K562 (cell line): ENCODE measurements around the gene NKX2-1. TPM values are rescaled to one million over a fixed set of nuclear protein-coding genes. Genes with fewer than 3 reads are reported as not detected.

Source experiments
- CBX8 ChIP-seq: fragments of 200-600 bp; sonication (generic); IDR thresholded peaks from 2 replicates; pipeline ENCODE4 v1.6.1; 2012; ENCODE audit warnings: borderline replicate concordance, mixed run types, low read depth, mild to moderate bottlenecking, moderate library complexity, mixed read lengths, low read length, control low read depth, inconsistent platforms; ENCODE audit not compliant: poor library complexity, severe bottlenecking; ENCODE audit errors: extremely low read depth
- CREBBP ChIP-seq: IDR thresholded peaks from one replicate; pipeline ENCODE4 v1.6.1; 2012; ENCODE audit warnings: low read depth, mild to moderate bottlenecking, control low read depth, inconsistent platforms, low read length
- HSF4 ChIP-seq: fragments of 250-450 bp; sonication (Bioruptor Pico); IDR thresholded peaks from 2 replicates; pipeline ENCODE4 v2.1.2; 2022; ENCODE audit warnings: mild to moderate bottlenecking, moderate library complexity, borderline replicate concordance
- IRF1 ChIP-seq: sonication (generic); formaldehyde crosslinking; IDR thresholded peaks from 2 replicates; pipeline ENCODE4 v1.8.0; 2022; ENCODE audit warnings: missing genetic modification reagents, mild to moderate bottlenecking, borderline replicate concordance
- SRSF3 ChIP-seq: fragments of 200-400 bp; formaldehyde crosslinking; IDR thresholded peaks from 2 replicates; pipeline ENCODE4 v1.6.1; 2016; ENCODE audit warnings: mild to moderate bottlenecking, low read length, moderate library complexity; ENCODE audit not compliant: insufficient read depth
- ZBTB7A ChIP-seq: IDR thresholded peaks from 2 replicates; pipeline ENCODE4 v1.6.1; 2011; ENCODE audit warnings: low read depth, mild to moderate bottlenecking, low read length, moderate library complexity, borderline replicate concordance; ENCODE audit not compliant: control insufficient read depth
- polyA plus RNA-seq, 8 experiments: library from polyadenylated mRNA; depleted of rRNA in 4 of 8; stranded (reverse) in 5 of 8; unstranded in 3 of 8; fragments of >200 nt; fragmentation: Nextera tagmentation in 2 of 8; fragmentation: Illumina TruSeq in 1 of 8; extraction: Ambion mirVana in 2 of 8; extraction: Trizol in 1 of 8; gene quantifications; 2 replicates each; pipeline versions ENCODE4 v1.2.1 to v1.2.3, GENCODE V29; 2011 to 2014; ENCODE audit warnings: inconsistent platforms in 1 of 8, missing spikeins in 1 of 8
- total RNA-seq, 7 experiments: library from RNA; depleted of rRNA in 6 of 7; stranded (reverse); fragments of >200 nt in 6 of 7; fragmentation: Illumina TruSeq in 2 of 7; extraction: Trizol in 2 of 7; gene quantifications; 2 replicates each; pipeline versions ENCODE4 v1.2.1 to v1.2.3, GENCODE V29; 2011 to 2021; ENCODE audit warnings: low replicate concordance in 1 of 7
- TF ChIP-seq, protein P1 (sequence below): fragments of 250-450 bp; sonication (Bioruptor Pico); IDR thresholded peaks from 2 replicates; pipeline ENCODE4 v1.5.0; 2020; ENCODE audit warnings: mild to moderate bottlenecking
- TF ChIP-seq, protein P2 (sequence below): fragments of 450-650 bp; IDR thresholded peaks from 2 replicates; pipeline ENCODE4 v1.6.1; 2016; ENCODE audit warnings: borderline replicate concordance

NKX2-1 gene
- total and polyA plus RNA-seq, 9 of the 15 experiments (the other 6 are each of a cell fraction or from before 2014, with no cell fraction given) = 0.11 TPM; not detected in 8

DNA sequence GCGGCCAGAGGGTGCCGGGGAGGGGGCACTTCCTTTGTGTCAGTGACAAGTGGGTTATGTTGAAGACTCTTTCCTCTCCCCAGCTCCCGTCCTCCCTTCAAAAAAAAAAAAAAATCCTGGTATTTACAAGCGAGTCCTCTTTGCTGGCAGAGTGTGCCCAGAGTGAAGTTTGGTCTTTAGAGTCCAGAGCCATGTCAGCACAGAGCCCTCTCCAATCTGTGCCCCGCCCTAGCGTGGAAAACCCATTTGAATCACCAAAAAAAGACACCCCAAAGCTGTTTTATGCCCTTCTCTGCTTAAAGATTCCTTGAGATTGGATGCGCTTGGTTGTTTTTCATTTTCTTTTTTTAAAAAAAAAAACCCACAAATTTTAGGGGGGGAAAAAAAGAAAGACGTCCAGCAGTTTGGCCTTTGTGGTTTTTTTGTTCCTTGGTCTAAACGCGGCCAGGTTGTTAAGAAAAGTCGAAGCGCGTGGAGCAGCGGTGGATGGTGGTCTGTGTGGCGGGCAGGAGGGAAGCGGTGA lies 3.3 kb downstream of the NKX2-1 start (continued):
- TF ChIP-seq CREBBP (no peak), SRSF3 (no peak), ZBTB7A (no peak), IRF1 (CRISPR knock-in tag) (no peak), HSF4 (CRISPR knock-in tag) (no peak), CBX8 (no peak)
- TF ChIP-seq, protein P1, sequence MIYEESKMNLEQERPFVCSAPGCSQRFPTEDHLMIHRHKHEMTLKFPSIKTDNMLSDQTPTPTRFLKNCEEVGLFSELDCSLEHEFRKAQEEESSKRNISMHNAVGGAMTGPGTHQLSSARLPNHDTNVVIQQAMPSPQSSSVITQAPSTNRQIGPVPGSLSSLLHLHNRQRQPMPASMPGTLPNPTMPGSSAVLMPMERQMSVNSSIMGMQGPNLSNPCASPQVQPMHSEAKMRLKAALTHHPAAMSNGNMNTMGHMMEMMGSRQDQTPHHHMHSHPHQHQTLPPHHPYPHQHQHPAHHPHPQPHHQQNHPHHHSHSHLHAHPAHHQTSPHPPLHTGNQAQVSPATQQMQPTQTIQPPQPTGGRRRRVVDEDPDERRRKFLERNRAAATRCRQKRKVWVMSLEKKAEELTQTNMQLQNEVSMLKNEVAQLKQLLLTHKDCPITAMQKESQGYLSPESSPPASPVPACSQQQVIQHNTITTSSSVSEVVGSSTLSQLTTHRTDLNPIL (CRISPR knock-in tag) = no peak
- TF ChIP-seq, protein P2, sequence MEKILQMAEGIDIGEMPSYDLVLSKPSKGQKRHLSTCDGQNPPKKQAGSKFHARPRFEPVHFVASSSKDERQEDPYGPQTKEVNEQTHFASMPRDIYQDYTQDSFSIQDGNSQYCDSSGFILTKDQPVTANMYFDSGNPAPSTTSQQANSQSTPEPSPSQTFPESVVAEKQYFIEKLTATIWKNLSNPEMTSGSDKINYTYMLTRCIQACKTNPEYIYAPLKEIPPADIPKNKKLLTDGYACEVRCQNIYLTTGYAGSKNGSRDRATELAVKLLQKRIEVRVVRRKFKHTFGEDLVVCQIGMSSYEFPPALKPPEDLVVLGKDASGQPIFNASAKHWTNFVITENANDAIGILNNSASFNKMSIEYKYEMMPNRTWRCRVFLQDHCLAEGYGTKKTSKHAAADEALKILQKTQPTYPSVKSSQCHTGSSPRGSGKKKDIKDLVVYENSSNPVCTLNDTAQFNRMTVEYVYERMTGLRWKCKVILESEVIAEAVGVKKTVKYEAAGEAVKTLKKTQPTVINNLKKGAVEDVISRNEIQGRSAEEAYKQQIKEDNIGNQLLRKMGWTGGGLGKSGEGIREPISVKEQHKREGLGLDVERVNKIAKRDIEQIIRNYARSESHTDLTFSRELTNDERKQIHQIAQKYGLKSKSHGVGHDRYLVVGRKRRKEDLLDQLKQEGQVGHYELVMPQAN = no peak
